Activated naive CD4-positive, alpha-beta T cell treated with anti-CD3 and anti-CD28 coated beads, Interleukin-2, amount 50 U/mL, for 24 hours (primary cell): ENCODE data around the gene IGFBP1.
A peak's percentile ranks its signal among the peaks of the same experiment; 100 is the strongest.

Source experiments
- H3K27ac Mint-ChIP-seq: one replicate; pipeline ENCODE4 v1.8.0; 2021; ENCODE audit warnings: mild to moderate bottlenecking, mixed read lengths
- H3K27me3 Mint-ChIP-seq: one replicate; pipeline ENCODE4 v1.8.0; 2021; ENCODE audit warnings: mixed read lengths
- H3K36me3 Mint-ChIP-seq: one replicate; pipeline ENCODE4 v1.8.0; 2021; ENCODE audit warnings: mixed read lengths
- H3K4me1 Mint-ChIP-seq: one replicate; pipeline ENCODE4 v1.8.0; 2021; ENCODE audit warnings: mixed read lengths
- H3K4me3 Mint-ChIP-seq: one replicate; pipeline ENCODE4 v1.8.0; 2021; ENCODE audit warnings: mild to moderate bottlenecking, mixed read lengths
- H3K9me3 Mint-ChIP-seq: one replicate; pipeline ENCODE4 v1.8.0; 2021; ENCODE audit warnings: mixed read lengths

IGFBP1 gene

DNA sequence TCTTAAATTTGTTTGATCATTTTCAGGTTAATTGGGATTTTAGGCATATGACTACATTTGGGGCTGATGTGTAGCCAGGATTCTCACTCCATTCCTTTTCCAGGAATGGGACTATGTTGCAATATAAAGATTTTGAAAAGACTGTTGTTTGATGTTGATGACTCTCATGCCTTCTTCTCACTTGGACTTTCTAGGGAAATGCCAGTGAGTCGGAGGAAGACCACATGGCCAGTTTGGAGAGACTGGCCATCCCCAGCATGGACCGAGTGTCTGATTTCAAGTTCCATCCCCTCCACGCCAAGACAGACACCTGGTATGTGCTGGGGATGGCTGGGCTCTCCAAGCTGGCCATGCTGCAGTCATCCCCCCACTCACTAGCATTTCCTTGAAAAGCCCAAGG is 27.3 kb downstream of the IGFBP1 start:
- peaks cover 7% of the 10 kb centered on the region for H3K4me1 Mint-ChIP-seq
- no peaks in the 10 kb centered on the region for H3K9me3 Mint-ChIP-seq
- no peaks in the 10 kb centered on the region for H3K36me3 Mint-ChIP-seq
- peaks cover 32% of the 10 kb centered on the region for H3K27me3 Mint-ChIP-seq
- no peak overlapping the region for H3K4me3 Mint-ChIP-seq
- H3K27ac Mint-ChIP-seq: no peak overlapping the region

DNA sequence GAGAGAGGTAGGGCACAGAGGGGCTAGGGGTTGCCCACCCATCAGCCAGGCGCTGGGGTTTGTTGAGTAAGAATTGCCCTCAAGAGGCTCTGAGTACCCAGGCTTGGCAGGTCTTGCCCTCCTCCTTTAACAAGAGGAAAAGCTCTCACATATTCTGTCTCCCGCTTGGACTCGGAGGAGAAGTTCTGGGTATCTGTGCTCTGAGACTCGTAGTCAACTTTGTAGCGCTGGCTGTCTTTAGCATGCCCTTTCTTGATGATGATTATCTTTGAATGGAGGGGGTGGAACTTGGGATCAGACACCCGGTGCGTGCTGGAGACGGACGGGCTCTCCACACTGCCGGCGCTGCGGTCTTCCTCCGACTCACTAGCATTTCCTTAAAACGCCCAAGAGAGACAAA is 28.8 kb downstream of the IGFBP1 start:
- no peaks in the 10 kb centered on the region for H3K9me3 Mint-ChIP-seq
- no peak overlapping the region for H3K4me3 Mint-ChIP-seq
- H3K36me3 Mint-ChIP-seq: no peaks in the 10 kb centered on the region
- H3K27me3 Mint-ChIP-seq: peaks cover 33% of the 10 kb centered on the region
- no peak overlapping the region for H3K27ac Mint-ChIP-seq
- peaks cover 13% of the 10 kb centered on the region for H3K4me1 Mint-ChIP-seq

DNA sequence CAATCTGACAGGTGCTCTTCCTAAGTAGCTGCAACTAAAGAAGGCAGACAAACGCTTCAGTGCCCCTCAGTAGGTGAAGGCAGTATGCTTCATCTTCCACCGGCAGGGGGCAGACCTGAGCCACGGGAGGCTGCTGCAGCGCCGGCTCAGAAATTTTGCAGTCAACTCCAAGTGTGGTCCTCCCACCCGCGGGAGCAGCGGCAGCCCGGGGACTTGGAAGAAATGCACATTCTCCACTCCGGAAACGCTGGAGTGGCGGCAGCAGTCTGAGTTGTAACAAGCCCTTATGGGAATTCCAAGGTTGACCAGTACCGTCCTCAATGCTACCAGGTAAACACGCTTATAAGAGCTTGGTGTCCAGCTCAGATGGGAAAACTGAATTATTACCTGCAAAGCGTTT is 29.4 kb downstream of the IGFBP1 start:
- Mint-ChIP-seq H3K27me3 (peaks cover 33% of the 10 kb centered on the region), H3K9me3 (no peaks in the 10 kb centered on the region), H3K27ac (no peak overlapping the region), H3K36me3 (no peaks in the 10 kb centered on the region), H3K4me3 (no peak overlapping the region), H3K4me1 (peaks cover 19% of the 10 kb centered on the region)

DNA sequence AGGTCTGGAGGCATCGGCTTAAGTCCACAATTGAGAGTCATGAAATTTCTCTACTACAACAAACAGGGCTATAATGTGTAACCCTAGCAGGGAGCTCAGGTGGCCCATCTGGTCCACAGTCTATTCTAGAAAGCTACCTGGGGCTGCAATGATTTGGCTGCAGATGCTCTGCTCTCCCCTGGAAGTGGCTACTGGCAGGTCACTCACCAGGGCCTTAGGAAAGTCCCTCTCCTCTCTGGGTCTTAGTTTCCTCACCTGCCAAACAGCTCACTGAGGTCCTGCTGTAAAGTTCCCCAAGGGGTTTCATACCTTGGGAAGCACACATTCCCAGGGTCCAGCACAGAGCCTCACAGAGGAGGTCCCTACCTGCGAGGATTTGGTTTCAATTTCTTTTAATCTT is 30.3 kb downstream of the IGFBP1 start:
- Mint-ChIP-seq H3K9me3 (no peaks in the 10 kb centered on the region), H3K4me1 (peaks cover 26% of the 10 kb centered on the region), H3K27me3 (peaks cover 40% of the 10 kb centered on the region)

DNA sequence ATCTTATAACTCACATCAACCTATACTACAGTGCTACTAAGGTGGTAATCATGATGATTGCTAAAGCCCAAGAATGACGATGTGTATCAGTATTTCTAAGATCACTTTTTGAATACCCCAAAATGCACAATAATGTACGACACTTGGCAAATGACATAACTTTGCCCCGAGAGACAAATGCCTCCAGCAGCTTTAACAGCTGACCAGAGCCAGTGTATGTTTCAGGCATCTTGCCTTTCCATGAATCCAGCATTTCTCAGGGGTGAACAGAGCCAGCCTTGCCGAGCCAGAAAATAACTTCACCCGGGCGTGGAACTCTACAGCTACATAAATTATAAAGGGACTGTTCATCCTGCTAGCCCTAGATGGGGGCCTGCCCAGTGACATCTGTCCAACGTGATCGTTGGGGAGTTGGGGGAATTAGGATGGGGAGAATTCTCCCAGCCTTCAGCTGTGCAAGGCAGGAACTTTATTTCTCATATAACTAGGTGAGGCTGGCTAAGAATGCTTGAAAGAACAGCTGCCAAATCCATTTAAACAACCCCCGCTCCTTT is 31.0 kb downstream of the IGFBP1 start:
- Mint-ChIP-seq H3K27me3 (peaks cover 43% of the 10 kb centered on the region), H3K36me3 (no peaks in the 10 kb centered on the region), H3K4me1 (peaks cover 26% of the 10 kb centered on the region), H3K9me3 (no peaks in the 10 kb centered on the region), H3K4me3 (no peak overlapping the region), H3K27ac (no peak overlapping the region)

More for the DNA sequence above, 30.3 kb downstream of the IGFBP1 start:
- H3K36me3 Mint-ChIP-seq: no peaks in the 10 kb centered on the region
- H3K4me3 Mint-ChIP-seq: no peak overlapping the region
- no peak overlapping the region for H3K27ac Mint-ChIP-seq

DNA sequence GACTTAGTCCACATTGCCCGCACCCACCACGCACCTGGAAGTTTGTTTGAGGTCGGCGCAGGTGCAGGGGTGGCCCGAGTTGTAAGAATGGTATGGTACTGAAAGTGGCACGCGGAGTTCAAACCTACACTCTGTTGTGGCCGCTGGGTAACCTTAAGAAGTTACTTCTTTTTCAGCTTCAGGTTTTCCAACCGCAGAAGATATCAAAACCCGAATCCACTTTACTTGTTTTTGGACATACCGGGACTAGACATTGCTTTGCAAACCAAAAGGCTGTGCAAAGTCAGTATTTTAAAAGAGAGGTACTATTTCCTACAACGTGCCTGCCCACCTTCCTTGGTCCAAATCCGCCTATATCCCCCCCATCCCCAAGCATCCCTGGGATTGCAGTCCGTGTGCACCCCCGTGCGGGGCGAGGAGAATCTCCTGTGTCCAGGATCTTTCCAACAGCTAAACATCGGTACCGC is 31.7 kb downstream of the IGFBP1 start:
- peaks cover 46% of the 10 kb centered on the region for H3K27me3 Mint-ChIP-seq
- H3K9me3 Mint-ChIP-seq: no peaks in the 10 kb centered on the region
- H3K27ac Mint-ChIP-seq: no peak overlapping the region
- H3K4me3 Mint-ChIP-seq: peak overlapping the region; percentile 54
- peaks cover 26% of the 10 kb centered on the region for H3K4me1 Mint-ChIP-seq
- H3K36me3 Mint-ChIP-seq: no peaks in the 10 kb centered on the region

DNA sequence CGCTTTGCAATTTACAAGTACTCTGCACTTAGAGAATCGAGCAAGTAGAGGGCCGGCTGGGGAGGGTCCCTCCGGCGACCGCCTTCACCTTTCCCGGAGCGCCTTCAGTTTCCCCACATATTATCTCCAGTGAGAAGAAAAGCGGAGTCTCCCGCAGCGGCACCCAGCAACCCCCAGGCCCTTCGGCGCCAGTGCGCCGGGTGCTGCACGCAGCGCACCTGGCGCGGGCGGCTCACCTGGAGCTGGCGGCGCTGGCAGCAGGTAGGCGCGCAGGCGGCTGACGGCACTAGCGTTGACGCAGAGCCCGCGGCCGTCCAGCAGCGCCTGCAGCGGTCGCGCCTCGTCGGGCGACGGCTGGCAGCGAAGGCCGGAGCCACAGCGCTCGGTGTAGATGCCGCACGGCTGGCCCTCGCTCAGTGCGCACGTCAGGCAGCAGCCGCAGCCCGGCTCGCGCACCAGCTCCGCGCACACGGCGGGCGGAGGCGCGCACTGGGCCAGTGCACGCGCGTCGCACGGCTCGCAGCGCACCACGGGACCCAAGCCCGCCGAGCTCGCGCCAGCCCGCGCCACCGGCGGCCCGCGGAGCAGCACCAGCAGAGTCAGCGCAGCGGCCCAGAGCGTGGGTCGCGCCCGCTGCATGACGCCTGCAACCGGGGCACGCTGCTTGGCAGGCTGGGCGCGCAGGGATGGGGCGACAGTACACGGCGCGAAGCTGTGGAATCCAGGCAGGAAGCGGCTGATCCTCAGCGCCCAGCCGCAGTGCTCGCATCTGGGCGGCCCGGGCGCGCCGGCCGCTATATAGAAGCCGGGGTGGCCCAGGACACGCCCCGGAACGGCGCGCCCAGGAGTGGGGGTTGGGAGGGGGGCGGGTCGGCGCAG is 32.5 kb downstream of the IGFBP1 start, which contains the start of gene IGFBP3:
Gene IGFBP3 (minus strand): TSS at position 771 of the 879 bp plus-strand sequence. CDS start 132 bp downstream, at position 639.
- H3K36me3 Mint-ChIP-seq: no peaks in the 10 kb centered on the region
- peak within 1 kb of the TSS; percentile 54 for H3K4me3 Mint-ChIP-seq
- peaks cover 47% of the 10 kb centered on the region for H3K27me3 Mint-ChIP-seq
- H3K27ac Mint-ChIP-seq: no peak within 1 kb of the TSS
- H3K4me1 Mint-ChIP-seq: peaks cover 26% of the 10 kb centered on the region
- H3K9me3 Mint-ChIP-seq: no peaks in the 10 kb centered on the region

DNA sequence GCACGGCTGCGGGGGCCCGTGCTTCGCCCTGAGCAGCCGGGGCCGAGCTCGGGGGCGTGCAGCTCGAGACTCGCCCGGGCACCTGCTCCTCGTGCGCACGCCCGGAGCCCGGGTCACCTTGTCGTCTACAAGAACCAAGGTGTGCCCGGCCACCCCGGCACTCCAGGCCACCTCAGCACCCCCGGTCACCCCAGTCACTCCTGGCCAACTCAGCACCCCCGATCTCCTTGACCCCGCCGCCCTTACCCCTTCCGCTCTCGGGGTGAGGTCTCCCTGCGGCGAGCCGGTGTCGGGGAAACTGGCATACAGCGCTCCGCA is 33.1 kb downstream of the IGFBP1 start:
- no peak overlapping the region for H3K27ac Mint-ChIP-seq
- peaks cover 26% of the 10 kb centered on the region for H3K4me1 Mint-ChIP-seq
- H3K4me3 Mint-ChIP-seq: no peak overlapping the region
- no peaks in the 10 kb centered on the region for H3K9me3 Mint-ChIP-seq
- no peaks in the 10 kb centered on the region for H3K36me3 Mint-ChIP-seq
- H3K27me3 Mint-ChIP-seq: peaks cover 44% of the 10 kb centered on the region

DNA sequence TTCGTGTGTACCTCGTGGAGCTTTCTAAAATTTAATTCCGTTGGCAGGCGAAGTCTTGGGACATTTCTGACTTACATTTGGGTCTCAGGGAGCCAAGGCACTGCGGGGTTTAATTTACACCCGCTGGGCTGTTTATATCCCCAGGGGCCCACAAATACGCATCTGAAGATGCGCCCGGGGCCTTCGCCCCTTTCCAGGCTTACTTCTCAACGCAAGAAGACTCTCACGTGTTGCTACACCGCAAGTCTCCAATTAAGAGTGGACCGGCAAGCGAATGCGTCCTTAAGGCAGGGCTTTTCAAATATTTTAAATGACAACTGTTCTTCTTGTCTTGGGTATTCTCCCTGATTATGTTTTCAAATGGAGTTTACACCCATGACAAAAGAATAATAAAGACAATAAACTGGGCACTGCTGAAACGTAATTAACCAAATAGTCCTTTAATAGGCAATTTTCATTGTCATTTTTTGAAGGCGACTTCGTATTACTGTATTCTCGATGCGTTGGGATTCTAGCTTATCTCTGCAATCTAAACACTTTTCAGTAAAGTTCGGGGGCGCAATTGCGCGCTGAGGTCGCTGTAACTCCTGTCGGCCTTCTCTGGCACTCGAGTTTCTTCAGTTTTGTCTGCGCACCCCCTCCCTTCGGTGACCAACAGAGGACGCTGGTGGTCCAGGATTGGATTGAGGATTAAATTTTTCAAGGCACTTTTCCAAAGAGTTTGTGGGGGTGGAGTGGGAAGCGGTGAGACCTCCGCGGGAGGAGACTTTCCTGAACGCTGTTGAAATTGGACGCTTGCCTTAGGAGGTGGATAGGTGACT is 33.6 kb downstream of the IGFBP1 start:
- H3K27me3 Mint-ChIP-seq: peaks cover 41% of the 10 kb centered on the region

DNA sequence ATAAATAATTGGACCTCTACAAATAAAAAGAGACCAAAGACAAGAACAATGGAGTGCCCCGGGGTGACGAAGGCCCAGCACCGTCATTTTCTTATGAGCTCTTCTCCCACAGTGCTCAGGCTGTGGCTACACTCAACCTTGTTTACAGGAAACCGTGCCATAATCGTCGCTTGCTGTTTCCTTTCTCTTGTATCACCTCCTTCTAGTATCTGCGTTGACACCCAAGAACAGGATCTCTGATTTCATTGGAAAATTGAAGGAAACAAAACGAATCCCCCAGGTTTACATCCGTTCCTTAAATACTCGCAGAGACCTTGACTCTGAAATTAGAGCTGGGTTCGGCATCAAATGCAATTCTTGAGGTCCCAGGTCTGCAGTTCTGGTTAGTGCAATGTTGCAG is 34.5 kb downstream of the IGFBP1 start:
- Mint-ChIP-seq H3K4me1 (peaks cover 26% of the 10 kb centered on the region), H3K27ac (no peak overlapping the region), H3K4me3 (peak overlapping the region; percentile 60), H3K9me3 (no peaks in the 10 kb centered on the region), H3K36me3 (no peaks in the 10 kb centered on the region), H3K27me3 (peaks cover 37% of the 10 kb centered on the region)

More for the DNA sequence above, 33.6 kb downstream of the IGFBP1 start:
- Mint-ChIP-seq H3K4me1 (peaks cover 26% of the 10 kb centered on the region), H3K27ac (no peak overlapping the region), H3K36me3 (no peaks in the 10 kb centered on the region), H3K9me3 (no peaks in the 10 kb centered on the region), H3K4me3 (peak overlapping the region; percentile 51)

DNA sequence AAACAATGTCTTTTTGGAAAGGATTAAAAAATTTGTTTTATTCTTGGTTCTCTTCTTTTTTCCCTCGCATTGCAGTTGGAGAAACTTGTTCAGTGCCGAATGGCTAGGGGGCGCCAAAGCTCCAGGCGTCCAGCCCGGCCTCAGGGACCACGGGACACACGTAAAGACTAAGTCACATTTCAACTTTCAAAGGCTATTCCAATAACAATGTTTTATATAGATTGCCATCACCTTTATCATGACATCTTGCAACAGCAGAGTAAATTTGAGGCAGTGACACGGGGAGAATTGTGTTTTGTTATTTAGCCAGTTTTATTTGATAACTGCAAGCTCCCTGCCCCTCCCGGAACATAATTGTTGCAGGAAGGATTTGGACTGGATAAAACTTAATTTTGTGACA is 35.0 kb downstream of the IGFBP1 start:
- peaks cover 26% of the 10 kb centered on the region for H3K4me1 Mint-ChIP-seq
- peaks cover 37% of the 10 kb centered on the region for H3K27me3 Mint-ChIP-seq
- H3K27ac Mint-ChIP-seq: no peak overlapping the region
- H3K4me3 Mint-ChIP-seq: peak overlapping the region; percentile 60
- no peaks in the 10 kb centered on the region for H3K9me3 Mint-ChIP-seq
- H3K36me3 Mint-ChIP-seq: no peaks in the 10 kb centered on the region

DNA sequence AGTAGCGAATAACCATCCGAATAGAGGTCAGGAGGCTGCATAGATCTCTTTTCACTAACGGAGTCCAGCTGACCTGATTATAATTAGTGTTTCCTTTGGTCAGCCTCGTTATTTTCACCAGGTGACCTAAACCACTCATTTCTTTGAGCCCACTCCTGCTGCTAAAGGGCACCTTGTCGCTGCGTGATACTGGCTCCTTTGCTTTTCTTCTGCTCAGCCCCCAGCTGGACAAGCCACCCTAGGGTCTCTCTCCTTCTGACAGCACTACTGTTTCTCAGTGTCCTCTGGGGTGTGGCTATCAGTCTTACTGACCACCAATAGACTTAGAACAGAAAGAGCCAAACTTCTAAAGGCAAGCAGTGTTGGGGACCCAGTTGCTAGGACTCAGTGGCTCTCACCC is 35.5 kb downstream of the IGFBP1 start:
- Mint-ChIP-seq H3K27ac (no peak overlapping the region), H3K9me3 (no peaks in the 10 kb centered on the region), H3K36me3 (no peaks in the 10 kb centered on the region), H3K27me3 (peaks cover 37% of the 10 kb centered on the region), H3K4me3 (no peak overlapping the region), H3K4me1 (peaks cover 26% of the 10 kb centered on the region)

DNA sequence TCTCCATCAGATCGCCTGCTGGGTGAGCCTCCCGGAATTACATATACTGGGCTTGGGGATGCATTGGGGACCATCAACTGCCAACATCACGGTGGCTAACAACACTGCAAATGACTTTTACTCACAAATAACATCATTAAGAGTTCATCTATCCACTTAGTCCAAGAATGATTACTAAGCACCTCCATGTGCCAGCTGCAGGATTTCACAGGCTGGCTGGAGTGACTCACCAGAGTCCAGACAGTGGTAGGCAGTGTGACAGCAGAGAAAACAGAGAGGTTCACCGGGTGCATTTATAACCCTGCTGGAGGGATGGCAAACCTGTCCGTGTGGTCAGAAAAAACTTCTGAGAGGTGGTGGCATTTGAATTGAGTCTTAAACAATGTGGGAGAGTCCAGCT is 36.0 kb downstream of the IGFBP1 start:
- Mint-ChIP-seq H3K27ac (no peak overlapping the region), H3K36me3 (no peaks in the 10 kb centered on the region), H3K9me3 (no peaks in the 10 kb centered on the region), H3K4me1 (peaks cover 26% of the 10 kb centered on the region), H3K4me3 (no peak overlapping the region), H3K27me3 (peaks cover 33% of the 10 kb centered on the region)

DNA sequence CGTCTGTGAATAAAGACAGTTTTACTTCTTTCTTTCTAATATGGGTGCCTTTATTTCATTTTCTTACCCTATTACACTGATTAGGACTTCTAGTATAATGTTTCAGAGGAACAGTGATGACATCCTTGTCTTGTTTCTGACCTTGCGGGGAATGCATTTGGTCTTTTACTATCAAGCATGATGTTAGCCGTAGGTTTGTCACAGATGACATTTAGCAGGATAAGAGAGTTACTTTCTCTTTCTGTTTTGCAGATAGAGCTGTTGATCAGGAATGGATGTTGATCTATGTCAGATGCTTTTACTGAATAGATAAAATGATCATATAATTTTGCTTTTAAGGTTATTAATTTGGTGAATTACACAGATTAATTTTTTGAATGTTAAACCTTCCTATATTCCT is 39.4 kb downstream of the IGFBP1 start:
- H3K27me3 Mint-ChIP-seq: peaks cover 18% of the 10 kb centered on the region
- H3K9me3 Mint-ChIP-seq: no peaks in the 10 kb centered on the region
- no peaks in the 10 kb centered on the region for H3K36me3 Mint-ChIP-seq
- H3K27ac Mint-ChIP-seq: no peak overlapping the region
- peaks cover 7% of the 10 kb centered on the region for H3K4me1 Mint-ChIP-seq
- H3K4me3 Mint-ChIP-seq: no peak overlapping the region

DNA sequence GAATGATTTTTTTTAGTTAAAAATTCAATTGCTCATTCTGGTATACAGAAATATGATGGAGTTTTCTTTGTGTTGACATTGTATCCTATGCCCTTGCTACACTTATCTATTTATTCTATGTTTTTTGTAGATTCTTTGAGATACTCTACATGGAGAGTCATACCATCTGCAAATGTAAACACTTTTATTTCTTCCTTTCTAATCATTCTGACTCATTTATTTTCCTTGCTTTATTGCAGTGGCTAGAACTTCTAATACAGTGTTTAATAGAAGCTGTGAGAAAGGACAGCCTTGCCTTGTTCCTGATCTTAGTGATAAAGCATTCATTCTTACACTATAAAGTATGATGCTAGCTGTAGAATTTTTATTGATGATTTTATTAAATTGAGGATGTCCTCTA is 42.7 kb downstream of the IGFBP1 start:
- Mint-ChIP-seq H3K4me1 (no peaks in the 10 kb centered on the region), H3K27me3 (peaks cover 5% of the 10 kb centered on the region), H3K36me3 (no peaks in the 10 kb centered on the region), H3K27ac (no peak overlapping the region), H3K9me3 (no peaks in the 10 kb centered on the region), H3K4me3 (no peak overlapping the region)

DNA sequence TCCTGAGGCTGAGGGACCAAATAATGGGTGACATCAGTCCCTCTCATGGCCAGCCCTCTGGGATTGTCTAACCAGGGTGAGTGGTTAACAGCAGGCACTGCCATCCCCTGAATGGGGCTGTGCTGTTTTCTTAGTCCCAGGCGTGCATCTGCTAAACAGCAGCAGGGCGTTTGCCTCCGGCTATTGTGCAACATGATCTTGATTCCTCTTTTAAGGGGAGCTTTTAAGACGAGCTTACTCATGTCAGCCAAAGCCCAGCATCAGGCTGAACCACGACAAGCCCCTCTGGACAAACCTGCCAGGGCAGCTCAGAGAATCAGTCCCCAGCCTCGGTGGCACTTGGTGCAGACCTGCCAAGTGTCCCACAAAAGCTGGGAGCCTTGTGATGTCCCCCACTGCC is 49.0 kb downstream of the IGFBP1 start:
- H3K27ac Mint-ChIP-seq: no peak overlapping the region
- no peaks in the 10 kb centered on the region for H3K9me3 Mint-ChIP-seq

More for the DNA sequence above, 49.0 kb downstream of the IGFBP1 start:
- H3K4me3 Mint-ChIP-seq: no peak overlapping the region
- peaks cover 20% of the 10 kb centered on the region for H3K4me1 Mint-ChIP-seq
- peaks cover 7% of the 10 kb centered on the region for H3K27me3 Mint-ChIP-seq
- H3K36me3 Mint-ChIP-seq: no peaks in the 10 kb centered on the region
